GM12878 (cell line): ENCODE data around the gene KCNIP3. TPM values are rescaled to one million over a fixed set of nuclear protein-coding genes. Genes with fewer than 3 reads are reported as not detected.

ENCODE experiments used
- ATAC-seq: fragments of 200-7000 bp; cut with Tn5 transposase; 3 replicates; pipeline ENCODE4 v1.9.1; 2020; ENCODE audit warnings: mild to moderate bottlenecking, moderate library complexity
- BruUV-seq: library from RNA; stranded (reverse); fragments of 400-500 nt; replicated peaks from 2 replicates; lab custom pipeline; 2021; lab: Mats Ljungman, UMichigan
- CTCF ChIA-PET: fragments of 300-600 bp; sonication (Branson Sonifier 250); formaldehyde crosslinking; extraction: SDS; loops from one replicate; lab custom pipeline; 2021; ENCODE audit warnings: inconsistent platforms; lab: Yijun Ruan, JAX
- POLR2A ChIA-PET: fragments of 350-600 bp; formaldehyde crosslinking; extraction: SDS; loops from one replicate; lab custom pipeline; 2021; ENCODE audit warnings: inconsistent platforms; lab: Charles Lee
- RAD21 ChIA-PET: fragments of 300-600 bp; sonication (Branson Sonifier 250); formaldehyde crosslinking; loops from one replicate; lab custom pipeline; 2023; ENCODE audit warnings: antibody characterized with exemption; ENCODE audit not compliant: unreplicated experiment; lab: Charles Lee
- SMC1A ChIA-PET: fragments of 300-600 bp; sonication (Branson Sonifier 250); formaldehyde crosslinking; loops from one replicate; lab custom pipeline; 2023; ENCODE audit not compliant: unreplicated experiment, uncharacterized antibody; lab: Charles Lee
- DNase-seq: peaks from one replicate; pipeline ENCODE4 v3.0.0-alpha.2; 2011; ENCODE audit warnings: low read depth, low spot score
- FAIRE-seq: peaks from 3 replicates; lab custom pipeline; 2011; peaks lifted over from hg19 to GRCh38; lab: Jason Lieb, UNC
- H2AFZ ChIP-seq: 2 replicates; pipeline ENCODE4 v1.6.0; 2011; ENCODE audit warnings: low read depth, low read length, control low read depth; ENCODE audit not compliant: control insufficient read depth
- H3K27ac ChIP-seq: 2 replicates; pipeline ENCODE4 v1.5.1; 2011; ENCODE audit warnings: control low read depth; ENCODE audit not compliant: control insufficient read depth, insufficient read depth
- H3K27me3 ChIP-seq, 2 experiments: replicated peaks in 1 of 2; 2 replicates each; pipeline versions ENCODE4 v1.6.0 to v1.6.1; 2011; ENCODE audit warnings: low read length in 1 of 2; ENCODE audit not compliant: control insufficient read depth in 2 of 2, insufficient read depth in 2 of 2
- H3K36me3 ChIP-seq, 2 experiments: 2 replicates each; pipeline ENCODE4 v1.5.1; 2011; ENCODE audit warnings: low read length in 1 of 2; ENCODE audit not compliant: control insufficient read depth in 2 of 2, insufficient read depth in 2 of 2
- H3K4me1 ChIP-seq: 2 replicates; pipeline ENCODE4 v1.6.1; 2011; ENCODE audit warnings: mild to moderate bottlenecking, low read length, moderate library complexity, mixed read lengths; ENCODE audit not compliant: control insufficient read depth, insufficient read depth
- H3K4me2 ChIP-seq: 2 replicates; pipeline ENCODE4 v1.6.0; 2011; ENCODE audit warnings: control low read depth; ENCODE audit not compliant: control insufficient read depth, insufficient read depth
- H3K4me3 ChIP-seq: fragments of 200-600 bp; sonication (generic); 2 replicates; pipeline ENCODE4 v1.5.1; 2016
- H3K79me2 ChIP-seq: 2 replicates; pipeline ENCODE4 v1.6.0; 2011; ENCODE audit warnings: low read length; ENCODE audit not compliant: control insufficient read depth, insufficient read depth
- H3K9ac ChIP-seq: 2 replicates; pipeline ENCODE4 v1.8.0; 2011; ENCODE audit warnings: low read length, control low read depth, mixed read lengths; ENCODE audit not compliant: control insufficient read depth, insufficient read depth
- H3K9me3 ChIP-seq: replicated peaks from 3 replicates; pipeline ENCODE4 v1.5.1; 2011; ENCODE audit warnings: mild to moderate bottlenecking, low read length; ENCODE audit not compliant: control insufficient read depth, insufficient read depth
- H4K20me1 ChIP-seq: 2 replicates; pipeline ENCODE4 v1.6.0; 2011; ENCODE audit not compliant: control insufficient read depth, insufficient read depth
- NFIC ChIP-seq: IDR thresholded peaks from 2 replicates; pipeline ENCODE4 v1.6.1; 2012; ENCODE audit warnings: low read depth, mild to moderate bottlenecking, inconsistent platforms, low read length, moderate library complexity
- NFYB ChIP-seq: IDR thresholded peaks from 2 replicates; pipeline ENCODE4 v1.6.1; 2011; ENCODE audit warnings: low read depth, mild to moderate bottlenecking, low read length, improper control_type of control experiment, moderate library complexity; ENCODE audit not compliant: insufficient read depth
- STAT3 ChIP-seq: IDR thresholded peaks from 2 replicates; pipeline ENCODE4 v1.6.1; 2011; ENCODE audit warnings: low read depth, low read length, improper control_type of control experiment
- ZSCAN29 ChIP-seq: fragments of 450-650 bp; IDR thresholded peaks from 2 replicates; pipeline ENCODE4 v1.6.1; 2017; ENCODE audit warnings: mild to moderate bottlenecking, moderate library complexity
- WGBS: methylation state at CpG from one replicate; pipeline ENCODE4 v1.1.6; 2016; ENCODE audit warnings: low lambda C conversion rate; ENCODE audit not compliant: insufficient replicate concordance, insufficient coverage; ENCODE audit errors: missing lambda C conversion rate; 5-methylcytosine and 5-hydroxymethylcytosine counted together
- in situ Hi-C: fragments of 300-500 bp; cut with MboI; formaldehyde crosslinking; loops from 9 replicates; pipeline ENCODE4 v1.14.3; 2018; ENCODE audit warnings: mixed read lengths
- intact Hi-C: fragments of 100-400 bp; cut with micrococcal nuclease; formaldehyde crosslinking; loops from one replicate; pipeline ENCODE4 v1.14.2; 2022; ENCODE audit not compliant: unreplicated experiment
- polyA plus RNA-seq, 11 experiments: library from polyadenylated mRNA; depleted of rRNA in 4 of 11; unstranded in 6 of 11; stranded (reverse) in 5 of 11; fragments of >200 nt; fragmentation: Nextera tagmentation in 4 of 11; fragmentation: Illumina TruSeq in 1 of 11; extraction: Ambion mirVana in 4 of 11; extraction: Trizol in 1 of 11; gene quantifications; 1 replicate in 1 of 11; 2 replicates in 10 of 11; pipeline versions ENCODE4 v1.2.1 to v1.2.3, GENCODE V29; 2011 to 2016; ENCODE audit warnings: inconsistent platforms in 2 of 11, missing spikeins in 2 of 11, low read depth in 1 of 11
- total RNA-seq, 4 experiments: library from RNA; depleted of rRNA in 3 of 4; stranded (reverse); fragments of >200 nt in 3 of 4; fragmentation: Illumina TruSeq in 1 of 4; extraction: Trizol in 1 of 4; gene quantifications; 2 replicates each; pipeline versions ENCODE4 v1.2.1 to v1.2.3, GENCODE V29; 2013 to 2021
- TF ChIP-seq, protein P1 (sequence below): fragments of 450-650 bp; IDR thresholded peaks from 2 replicates; pipeline ENCODE4 v1.6.1; 2016; ENCODE audit warnings: mild to moderate bottlenecking, moderate library complexity, borderline replicate concordance
- TF ChIP-seq, protein P2 (sequence below): IDR thresholded peaks from 2 replicates; pipeline ENCODE4 v1.6.1; 2011; ENCODE audit warnings: borderline replicate concordance, low read depth, mild to moderate bottlenecking, moderate library complexity, low read length; ENCODE audit not compliant: insufficient read depth, poor library complexity, severe bottlenecking

KCNIP3 gene
- total and polyA plus RNA-seq, 10 of the 15 experiments (the other 5 are each of a cell fraction or from before 2014, with no cell fraction given) = not detected

DNA sequence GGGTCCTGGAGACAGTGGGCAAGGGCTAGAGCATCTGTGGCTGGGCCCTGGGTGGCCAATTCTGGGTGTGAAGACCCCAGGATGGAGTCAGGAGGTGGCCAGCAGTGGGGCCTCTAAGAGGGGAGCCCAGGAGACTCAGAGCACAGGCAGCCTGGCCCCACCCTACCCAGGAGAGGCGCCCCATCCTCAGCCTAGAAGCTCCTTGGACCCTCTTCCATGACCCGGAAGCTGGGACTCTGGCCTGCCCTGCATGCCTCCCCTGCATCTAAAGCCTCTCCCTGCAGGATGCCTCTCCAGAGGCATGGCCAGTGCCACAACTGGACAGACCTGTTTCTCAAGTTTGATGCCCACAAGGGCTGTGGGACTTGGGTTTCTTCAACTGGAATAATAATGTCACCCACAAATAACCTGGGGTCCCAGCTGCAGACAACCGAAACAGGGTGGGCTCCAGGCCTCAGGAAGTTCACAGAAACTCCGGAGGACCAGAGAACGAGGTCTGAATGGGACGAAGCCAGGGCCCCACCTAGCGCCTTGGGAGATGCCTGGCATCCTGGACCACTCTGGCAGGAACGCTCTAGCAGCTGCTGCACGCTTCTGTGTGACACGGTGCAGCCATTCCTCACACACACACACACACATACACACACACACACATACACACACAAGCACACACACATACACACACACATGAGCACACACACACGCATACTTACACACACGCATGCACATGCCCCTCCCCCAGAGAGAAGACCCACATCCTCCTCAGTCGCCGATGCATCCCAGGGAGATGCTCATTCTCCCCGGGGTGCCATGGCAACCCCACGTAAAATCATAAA, 16.4 kb downstream of the KCNIP3 start:
- Histone ChIP-seq H3K9me3 (no peaks in the 10 kb centered on the region), H3K4me1 (no peaks in the 10 kb centered on the region), H3K9ac (no peak overlapping the region), H3K27ac (no peak overlapping the region), H3K4me3 (no peak overlapping the region), H3K4me2 (no peak overlapping the region), H3K36me3 (no peaks in the 10 kb centered on the region), H3K27me3 (no peaks in the 10 kb centered on the region; a peak in 1 of 4 replicates), H3K79me2 (no peaks in the 10 kb centered on the region)
- ATAC-seq (no peak), FAIRE-seq (no peak), DNase-seq (no peak)
- CTCF ChIA-PET = interaction anchor here (3.8 kb wide), 1 partner anchor 82 kb away, joined by 17 read pairs; no protein-coding TSS in a partner anchor
- RAD21 ChIA-PET = no interaction called here
- in situ Hi-C loops = no loop called here
- SMC1A ChIA-PET = no interaction called here
- WGBS = 29% methylated on average over 13 of the region's 16 CpGs
- POLR2A ChIA-PET = no interaction called here
- intact Hi-C loops = no loop called here
- no TSS peak for BruUV-seq
- TF ChIP-seq, protein P1, sequence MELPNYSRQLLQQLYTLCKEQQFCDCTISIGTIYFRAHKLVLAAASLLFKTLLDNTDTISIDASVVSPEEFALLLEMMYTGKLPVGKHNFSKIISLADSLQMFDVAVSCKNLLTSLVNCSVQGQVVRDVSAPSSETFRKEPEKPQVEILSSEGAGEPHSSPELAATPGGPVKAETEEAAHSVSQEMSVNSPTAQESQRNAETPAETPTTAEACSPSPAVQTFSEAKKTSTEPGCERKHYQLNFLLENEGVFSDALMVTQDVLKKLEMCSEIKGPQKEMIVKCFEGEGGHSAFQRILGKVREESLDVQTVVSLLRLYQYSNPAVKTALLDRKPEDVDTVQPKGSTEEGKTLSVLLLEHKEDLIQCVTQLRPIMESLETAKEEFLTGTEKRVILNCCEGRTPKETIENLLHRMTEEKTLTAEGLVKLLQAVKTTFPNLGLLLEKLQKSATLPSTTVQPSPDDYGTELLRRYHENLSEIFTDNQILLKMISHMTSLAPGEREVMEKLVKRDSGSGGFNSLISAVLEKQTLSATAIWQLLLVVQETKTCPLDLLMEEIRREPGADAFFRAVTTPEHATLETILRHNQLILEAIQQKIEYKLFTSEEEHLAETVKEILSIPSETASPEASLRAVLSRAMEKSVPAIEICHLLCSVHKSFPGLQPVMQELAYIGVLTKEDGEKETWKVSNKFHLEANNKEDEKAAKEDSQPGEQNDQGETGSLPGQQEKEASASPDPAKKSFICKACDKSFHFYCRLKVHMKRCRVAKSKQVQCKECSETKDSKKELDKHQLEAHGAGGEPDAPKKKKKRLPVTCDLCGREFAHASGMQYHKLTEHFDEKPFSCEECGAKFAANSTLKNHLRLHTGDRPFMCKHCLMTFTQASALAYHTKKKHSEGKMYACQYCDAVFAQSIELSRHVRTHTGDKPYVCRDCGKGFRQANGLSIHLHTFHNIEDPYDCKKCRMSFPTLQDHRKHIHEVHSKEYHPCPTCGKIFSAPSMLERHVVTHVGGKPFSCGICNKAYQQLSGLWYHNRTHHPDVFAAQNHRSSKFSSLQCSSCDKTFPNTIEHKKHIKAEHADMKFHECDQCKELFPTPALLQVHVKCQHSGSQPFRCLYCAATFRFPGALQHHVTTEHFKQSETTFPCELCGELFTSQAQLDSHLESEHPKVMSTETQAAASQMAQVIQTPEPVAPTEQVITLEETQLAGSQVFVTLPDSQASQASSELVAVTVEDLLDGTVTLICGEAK = no peak
- TF ChIP-seq ZSCAN29 (no peak), NFYB (no peak), STAT3 (no peak), NFIC (no peak)
- TF ChIP-seq, protein P2, sequence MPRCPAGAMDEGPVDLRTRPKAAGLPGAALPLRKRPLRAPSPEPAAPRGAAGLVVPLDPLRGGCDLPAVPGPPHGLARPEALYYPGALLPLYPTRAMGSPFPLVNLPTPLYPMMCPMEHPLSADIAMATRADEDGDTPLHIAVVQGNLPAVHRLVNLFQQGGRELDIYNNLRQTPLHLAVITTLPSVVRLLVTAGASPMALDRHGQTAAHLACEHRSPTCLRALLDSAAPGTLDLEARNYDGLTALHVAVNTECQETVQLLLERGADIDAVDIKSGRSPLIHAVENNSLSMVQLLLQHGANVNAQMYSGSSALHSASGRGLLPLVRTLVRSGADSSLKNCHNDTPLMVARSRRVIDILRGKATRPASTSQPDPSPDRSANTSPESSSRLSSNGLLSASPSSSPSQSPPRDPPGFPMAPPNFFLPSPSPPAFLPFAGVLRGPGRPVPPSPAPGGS = peak; percentile 19
- TF ChIP-seq, all 136 proteins: peak for 1
- no peak overlapping the region for H2AFZ ChIP-seq
- H4K20me1 ChIP-seq = no peaks in the 10 kb centered on the region
